ENCODE measurements around the gene SUGCT.

DNA sequence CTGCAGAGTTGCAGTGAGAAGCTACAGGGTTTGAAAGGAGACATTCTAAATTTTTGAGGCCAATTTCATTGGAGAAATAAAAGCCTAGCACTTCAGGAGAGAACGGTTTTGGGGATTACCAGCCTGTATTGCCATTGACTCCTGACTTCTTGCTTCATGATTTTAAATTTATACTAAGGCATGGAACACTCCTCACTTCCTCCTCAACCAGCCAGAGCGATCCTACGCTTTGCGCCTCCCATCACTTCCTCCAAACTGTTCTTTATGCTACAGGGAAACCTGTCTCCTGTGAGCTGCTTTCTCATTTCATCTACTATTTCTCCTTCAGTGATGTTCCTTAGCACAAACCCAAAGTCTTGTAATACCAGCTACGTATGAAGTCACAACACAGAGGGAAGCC lies 495.1 kb downstream of the SUGCT start:
- TF ChIP-seq, protein P1, sequence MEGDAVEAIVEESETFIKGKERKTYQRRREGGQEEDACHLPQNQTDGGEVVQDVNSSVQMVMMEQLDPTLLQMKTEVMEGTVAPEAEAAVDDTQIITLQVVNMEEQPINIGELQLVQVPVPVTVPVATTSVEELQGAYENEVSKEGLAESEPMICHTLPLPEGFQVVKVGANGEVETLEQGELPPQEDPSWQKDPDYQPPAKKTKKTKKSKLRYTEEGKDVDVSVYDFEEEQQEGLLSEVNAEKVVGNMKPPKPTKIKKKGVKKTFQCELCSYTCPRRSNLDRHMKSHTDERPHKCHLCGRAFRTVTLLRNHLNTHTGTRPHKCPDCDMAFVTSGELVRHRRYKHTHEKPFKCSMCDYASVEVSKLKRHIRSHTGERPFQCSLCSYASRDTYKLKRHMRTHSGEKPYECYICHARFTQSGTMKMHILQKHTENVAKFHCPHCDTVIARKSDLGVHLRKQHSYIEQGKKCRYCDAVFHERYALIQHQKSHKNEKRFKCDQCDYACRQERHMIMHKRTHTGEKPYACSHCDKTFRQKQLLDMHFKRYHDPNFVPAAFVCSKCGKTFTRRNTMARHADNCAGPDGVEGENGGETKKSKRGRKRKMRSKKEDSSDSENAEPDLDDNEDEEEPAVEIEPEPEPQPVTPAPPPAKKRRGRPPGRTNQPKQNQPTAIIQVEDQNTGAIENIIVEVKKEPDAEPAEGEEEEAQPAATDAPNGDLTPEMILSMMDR (conservative IDR thresholded peaks at IDR 0.05; ENCODE audit: low read length), result no peak
- TF ChIP-seq EZH2phosphoT487 (IDR thresholded peaks at IDR 0.05; ENCODE audit: borderline replicate concordance, low read depth, low read length), result no peak

All from OCI-LY7 (cell line).